ENCODE measurements around the gene TNN. TPM values are rescaled to one million over a fixed set of nuclear protein-coding genes. Genes with fewer than 3 reads are reported as not detected.

The TNN gene
- polyA plus RNA-seq, 1 donor from 2014 or later = not detected

- H3K27ac ChIP-seq (ENCODE audit: low read length) = peak overlapping the region; percentile 75
- H3K9ac ChIP-seq (ENCODE audit: low read length) = peak overlapping the region; percentile 57
- no peaks in the 10 kb centered on the region for H3K36me3 ChIP-seq (ENCODE audit: insufficient read depth, low read length)
- H3K4me2 ChIP-seq (ENCODE audit: low read length) = peak overlapping the region; percentile 20
- no peaks in the 10 kb centered on the region for H3K9me3 ChIP-seq (ENCODE audit: low read length)
- H3F3A ChIP-seq (ENCODE audit: insufficient read depth, low read length, poor library complexity, severe bottlenecking) = peaks cover 2% of the 10 kb centered on the region
- no peaks in the 10 kb centered on the region for H3K27me3 ChIP-seq (ENCODE audit: insufficient read depth, low read depth, low read length)
- TF ChIP-seq MXI1 (conservative IDR thresholded peaks at IDR 0.05; ENCODE audit: poor library complexity, severe bottlenecking) (no peak), RAD21 (conservative IDR thresholded peaks at IDR 0.05) (no peak), REST (IDR thresholded peaks at IDR 0.05; ENCODE audit: borderline replicate concordance) (no peak), CTCF (IDR thresholded peaks at IDR 0.05; ENCODE audit: poor library complexity, severe bottlenecking) (no peak), POLR2AphosphoS5 (IDR thresholded peaks at IDR 0.05) (peak; percentile 85), EP300 (conservative IDR thresholded peaks at IDR 0.05; ENCODE audit: poor library complexity, severe bottlenecking) (peak; percentile 96)
- no peaks in the 10 kb centered on the region for H4K20me1 ChIP-seq (ENCODE audit: insufficient read depth)
- no peaks in the 10 kb centered on the region for H3K9me2 ChIP-seq (ENCODE audit: insufficient read depth, low read length)
- no peak overlapping the region for H2AFZ ChIP-seq (ENCODE audit: low read depth, low read length)
- peak overlapping the region; percentile 39 for H3K4me3 ChIP-seq (ENCODE audit: low read length)
- no peaks in the 10 kb centered on the region for H3K79me2 ChIP-seq (replicated peaks; ENCODE audit: insufficient read depth, low read length)
Observed at GRCh38 chr1:175070818-175071217, 3.2 kb downstream of the TNN start.

GRCh38 chr1:175071276-175071943, 3.8 kb downstream of the TNN start:
- Histone ChIP-seq H3K36me3 (ENCODE audit: insufficient read depth, low read length) (no peaks in the 10 kb centered on the region), H3K9me2 (ENCODE audit: insufficient read depth, low read length) (no peaks in the 10 kb centered on the region), H3K4me2 (ENCODE audit: low read length) (peak overlapping the region; percentile 20), H3K27ac (ENCODE audit: low read length) (peak overlapping the region; percentile 75), H3K27me3 (ENCODE audit: insufficient read depth, low read depth, low read length) (no peaks in the 10 kb centered on the region), H3K79me2 (replicated peaks; ENCODE audit: insufficient read depth, low read length) (no peaks in the 10 kb centered on the region), H3K9ac (ENCODE audit: low read length) (peak overlapping the region; percentile 57), H3K9me3 (ENCODE audit: low read length) (no peaks in the 10 kb centered on the region), H4K20me1 (ENCODE audit: insufficient read depth) (no peaks in the 10 kb centered on the region), H3F3A (ENCODE audit: insufficient read depth, low read length, poor library complexity, severe bottlenecking) (peaks cover 2% of the 10 kb centered on the region), H3K4me3 (ENCODE audit: low read length) (peak overlapping the region; percentile 39), H2AFZ (ENCODE audit: low read depth, low read length) (no peak overlapping the region)
- TF ChIP-seq EP300 (conservative IDR thresholded peaks at IDR 0.05; ENCODE audit: poor library complexity, severe bottlenecking) (no peak), EZH2 (IDR thresholded peaks at IDR 0.05; ENCODE audit: borderline replicate concordance, insufficient read depth, low read length, poor library complexity, severe bottlenecking) (no peak), MXI1 (conservative IDR thresholded peaks at IDR 0.05; ENCODE audit: poor library complexity, severe bottlenecking) (no peak), REST (IDR thresholded peaks at IDR 0.05; ENCODE audit: borderline replicate concordance) (no peak), RAD21 (conservative IDR thresholded peaks at IDR 0.05) (no peak), CTCF (IDR thresholded peaks at IDR 0.05; ENCODE audit: poor library complexity, severe bottlenecking) (no peak), SMC3 (conservative IDR thresholded peaks at IDR 0.05; ENCODE audit: poor library complexity) (no peak), POLR2AphosphoS5 (IDR thresholded peaks at IDR 0.05) (no peak), TAF1 (IDR thresholded peaks at IDR 0.05; ENCODE audit: low read depth) (no peak)
